ENCODE data around the gene AP1G1. TPM values are rescaled to one million over a fixed set of nuclear protein-coding genes. Genes with fewer than 3 reads are reported as not detected.

The AP1G1 gene
- polyA plus RNA-seq, 1 experiment = 90.6 TPM

GRCh38 chr16:71724320-71724751 lies 84.3 kb downstream of the AP1G1 start, which contains the start of gene PHLPP2:
PHLPP2 (minus strand) TSS chr16:71724701; CDS start chr16:71714795, 9,906 bp downstream.
- Histone ChIP-seq H3K9me3 (ENCODE audit: control insufficient read depth, insufficient read depth, low read length) (no peaks in the 10 kb centered on the region), H3K27me3 (ENCODE audit: control insufficient read depth, insufficient read depth, low read length) (no peaks in the 10 kb centered on the region), H3K27ac (ENCODE audit: low read depth, low read length) (no peak within 1 kb of the TSS), H3K4me3 (ENCODE audit: low read depth, low read length) (peak within 1 kb of the TSS; percentile 87)
- CTCF ChIA-PET = interaction anchor here (0.5 kb wide), 1 partner anchor 76 kb away, joined by 3 read pairs; no protein-coding TSS in a partner anchor
- no peak for DNase-seq (ENCODE audit: low read depth, low spot score)
- POLR2A ChIA-PET = no interaction called here
- TF ChIP-seq CTCF (IDR thresholded peaks at IDR 0.05; ENCODE audit: low read depth, low read length) = no peak

- Histone ChIP-seq H3K4me3 (ENCODE audit: low read depth, low read length) (peak overlapping the region; percentile 87), H3K27me3 (ENCODE audit: control insufficient read depth, insufficient read depth, low read length) (no peaks in the 10 kb centered on the region), H3K27ac (ENCODE audit: low read depth, low read length) (no peak overlapping the region), H3K9me3 (ENCODE audit: control insufficient read depth, insufficient read depth, low read length) (no peaks in the 10 kb centered on the region)
- ChIA-PET POLR2A (interaction anchor here (1.0 kb wide), 1 partner anchor 93 kb away, joined by 3 read pairs; no protein-coding TSS in a partner anchor), CTCF (no interaction called here)
- no peak for DNase-seq (ENCODE audit: low read depth, low spot score)
- TF ChIP-seq CTCF (IDR thresholded peaks at IDR 0.05; ENCODE audit: low read depth, low read length) = no peak
Measured at GRCh38 chr16:71723537-71724319, 84.9 kb downstream of the AP1G1 start.

- Histone ChIP-seq H3K4me3 (ENCODE audit: low read depth, low read length) (peak overlapping the region; percentile 87), H3K27ac (ENCODE audit: low read depth, low read length) (peak overlapping the region; percentile 57), H3K27me3 (ENCODE audit: control insufficient read depth, insufficient read depth, low read length) (no peaks in the 10 kb centered on the region), H3K9me3 (ENCODE audit: control insufficient read depth, insufficient read depth, low read length) (no peaks in the 10 kb centered on the region)
- DNase-seq (ENCODE audit: low read depth, low spot score) = no peak
- POLR2A ChIA-PET = interaction anchor here (1.0 to 1.2 kb wide), 3 partner anchors 11 to 94 kb away, joined by 3 read pairs; partner anchors contain the start of gene AP1G1
- CTCF ChIA-PET = no interaction called here
- no peak for TF ChIP-seq CTCF (IDR thresholded peaks at IDR 0.05; ENCODE audit: low read depth, low read length)
Measured at GRCh38 chr16:71722801-71723536, 85.7 kb downstream of the AP1G1 start.

GRCh38 chr16:71721066-71721740 lies 87.4 kb downstream of the AP1G1 start:
- Histone ChIP-seq H3K27ac (ENCODE audit: low read depth, low read length) (no peak overlapping the region), H3K4me3 (ENCODE audit: low read depth, low read length) (no peak overlapping the region), H3K9me3 (ENCODE audit: control insufficient read depth, insufficient read depth, low read length) (no peaks in the 10 kb centered on the region), H3K27me3 (ENCODE audit: control insufficient read depth, insufficient read depth, low read length) (no peaks in the 10 kb centered on the region)
- no peak for TF ChIP-seq CTCF (IDR thresholded peaks at IDR 0.05; ENCODE audit: low read depth, low read length)
- POLR2A ChIA-PET = interaction anchor here (0.7 to 1.2 kb wide), 2 partner anchors 31 to 87 kb away, joined by 3 read pairs; partner anchors contain the start of gene AP1G1
- CTCF ChIA-PET = interaction anchor here (1.1 kb wide), 1 partner anchor 241 kb away, joined by 3 read pairs; no protein-coding TSS in a partner anchor
- no peak for DNase-seq (ENCODE audit: low read depth, low spot score)
